ENCODE measurements around the gene YPEL1. TPM values are rescaled to one million over a fixed set of nuclear protein-coding genes. Genes with fewer than 3 reads are reported as not detected.

Gene YPEL1
- 1 to 10 TPM; 2.4 to 4.9 TPM for total RNA-seq

GRCh38 chr22:21735200-21736083 lies at the start of gene YPEL1:
YPEL1 (minus strand) TSS chr22:21735794; CDS start chr22:21710744, 25,050 bp downstream.
- H3K36me3 Mint-ChIP-seq, result no peaks in the 10 kb centered on the region
- peak within 1 kb of the TSS in 1 of 2 donors; percentile 77 for H3K27ac Mint-ChIP-seq
- ATAC-seq (peak; percentile 88 to 94), DNase-seq (ENCODE audit: low spot score in 2 of 2) (peak; percentile 95 to 98)
- no peaks in the 10 kb centered on the region for H3K9me3 Mint-ChIP-seq

- H3K9me3 Mint-ChIP-seq, result no peaks in the 10 kb centered on the region
- DNase-seq (ENCODE audit: low spot score in 2 of 2), result no peak
- no peak overlapping the region for H3K27ac Mint-ChIP-seq
- ATAC-seq, result peak in 1 of 2 donors; percentile 39
- H3K36me3 Mint-ChIP-seq, result peaks cover 0 to 8% of the 10 kb centered on the region in 2 donors
Observed at GRCh38 chr22:21780259-21780658, 44.7 kb upstream of the YPEL1 start.

GRCh38 chr22:21779444-21779843 lies 43.9 kb upstream of the YPEL1 start:
- Mint-ChIP-seq H3K27ac (no peak overlapping the region), H3K9me3 (no peaks in the 10 kb centered on the region), H3K36me3 (peaks cover 0 to 8% of the 10 kb centered on the region in 2 donors)
- DNase-seq (ENCODE audit: low spot score in 2 of 2) (no peak), ATAC-seq (no peak)

- no peak for ATAC-seq
- peaks cover 0 to 8% of the 10 kb centered on the region in 2 donors for H3K36me3 Mint-ChIP-seq
- no peak for DNase-seq (ENCODE audit: low spot score in 2 of 2)
- H3K9me3 Mint-ChIP-seq, result no peaks in the 10 kb centered on the region
- no peak overlapping the region for H3K27ac Mint-ChIP-seq
Observed at GRCh38 chr22:21778705-21779363, 43.2 kb upstream of the YPEL1 start.

- peaks cover 21 to 29% of the 10 kb centered on the region in 2 donors for H3K36me3 Mint-ChIP-seq
Observed at GRCh38 chr22:21771631-21771976, 36.0 kb upstream of the YPEL1 start.

GRCh38 chr22:21768435-21768834 lies 32.8 kb upstream of the YPEL1 start:
- H3K9me3 Mint-ChIP-seq, result no peaks in the 10 kb centered on the region
- ATAC-seq, result no peak
- DNase-seq (ENCODE audit: low spot score in 2 of 2), result no peak
- H3K27ac Mint-ChIP-seq, result peak overlapping the region; percentile 17 to 52
- peaks cover 44% of the 10 kb centered on the region in 2 donors for H3K36me3 Mint-ChIP-seq

More at GRCh38 chr22:21771631-21771976, 36.0 kb upstream of the YPEL1 start:
- DNase-seq (ENCODE audit: low spot score in 2 of 2), result no peak
- Mint-ChIP-seq H3K27ac (no peak overlapping the region), H3K9me3 (no peaks in the 10 kb centered on the region)
- ATAC-seq, result no peak

GRCh38 chr22:21766691-21767462 lies 31.3 kb upstream of the YPEL1 start:
- Mint-ChIP-seq H3K9me3 (no peaks in the 10 kb centered on the region), H3K36me3 (peaks cover 32 to 43% of the 10 kb centered on the region in 2 donors), H3K27ac (peak overlapping the region; percentile 80 to 88)
- DNase-seq (ENCODE audit: low spot score in 2 of 2), result peak; percentile 62 to 79
- peak; percentile 84 to 88 for ATAC-seq

- Mint-ChIP-seq H3K36me3 (peaks cover 30 to 43% of the 10 kb centered on the region in 2 donors), H3K27ac (peak overlapping the region; percentile 43 to 88), H3K9me3 (no peaks in the 10 kb centered on the region)
- DNase-seq (ENCODE audit: low spot score in 2 of 2) (peak in 1 of 2 donors; percentile 52), ATAC-seq (no peak)
Observed at GRCh38 chr22:21765909-21766529, 30.4 kb upstream of the YPEL1 start.

GRCh38 chr22:21764038-21764804 lies 28.6 kb upstream of the YPEL1 start:
- ATAC-seq, result no peak
- H3K9me3 Mint-ChIP-seq, result no peaks in the 10 kb centered on the region
- H3K36me3 Mint-ChIP-seq, result peaks cover 30 to 43% of the 10 kb centered on the region in 2 donors
- peak overlapping the region in 1 of 2 donors; percentile 69 for H3K27ac Mint-ChIP-seq
- no peak for DNase-seq (ENCODE audit: low spot score in 2 of 2)

GRCh38 chr22:21762712-21763581 lies 27.4 kb upstream of the YPEL1 start:
- DNase-seq (ENCODE audit: low spot score in 2 of 2), result peak; percentile 54 to 60
- ATAC-seq, result peak; percentile 68 to 84
- no peaks in the 10 kb centered on the region for H3K9me3 Mint-ChIP-seq
- peak overlapping the region in 1 of 2 donors; percentile 11 for H3K27ac Mint-ChIP-seq
- peaks cover 25 to 41% of the 10 kb centered on the region in 2 donors for H3K36me3 Mint-ChIP-seq

- peak overlapping the region; percentile 11 to 29 for H3K27ac Mint-ChIP-seq
- ATAC-seq (no peak), DNase-seq (ENCODE audit: low spot score in 2 of 2) (no peak)
- H3K9me3 Mint-ChIP-seq, result no peaks in the 10 kb centered on the region
- H3K36me3 Mint-ChIP-seq, result peaks cover 28 to 41% of the 10 kb centered on the region in 2 donors
Observed at GRCh38 chr22:21761994-21762680, 26.5 kb upstream of the YPEL1 start.

- DNase-seq (ENCODE audit: low spot score in 2 of 2) (peak in 1 of 2 donors; percentile 14), ATAC-seq (peak; percentile 51 to 57)
- peaks cover 22 to 34% of the 10 kb centered on the region in 2 donors for H3K36me3 Mint-ChIP-seq
- no peak overlapping the region for H3K27ac Mint-ChIP-seq
- H3K9me3 Mint-ChIP-seq, result no peaks in the 10 kb centered on the region
Observed at GRCh38 chr22:21761086-21761485, 25.5 kb upstream of the YPEL1 start.

GRCh38 chr22:21760640-21761039 lies 25.0 kb upstream of the YPEL1 start:
- no peaks in the 10 kb centered on the region for H3K9me3 Mint-ChIP-seq
- no peak overlapping the region for H3K27ac Mint-ChIP-seq

GRCh38 chr22:21759646-21760376 lies 24.2 kb upstream of the YPEL1 start:
- Mint-ChIP-seq H3K9me3 (no peaks in the 10 kb centered on the region), H3K27ac (no peak overlapping the region), H3K36me3 (peaks cover 12 to 24% of the 10 kb centered on the region in 2 donors)
- DNase-seq (ENCODE audit: low spot score in 2 of 2) (no peak), ATAC-seq (no peak)

More at GRCh38 chr22:21760640-21761039, 25.0 kb upstream of the YPEL1 start:
- ATAC-seq (no peak), DNase-seq (ENCODE audit: low spot score in 2 of 2) (no peak)
- H3K36me3 Mint-ChIP-seq, result peaks cover 17 to 32% of the 10 kb centered on the region in 2 donors

Data from activated naive CD4-positive, alpha-beta T cell treated with anti-CD3 and anti-CD28 coated beads, Interleukin-2, amount 50 U/mL, for 72 hours (primary cell).